DOHH2 (cell line): ENCODE data around the gene PPM1H.

Experiments
- CTCF ChIP-seq: fragments of 200-600 bp; sonication (generic); IDR thresholded peaks from one replicate; pipeline ENCODE4 v1.5.1; 2014; ENCODE audit warnings: antibody characterized with exemption, mild to moderate bottlenecking, low read depth, low read length; ENCODE audit not compliant: poor library complexity, severe bottlenecking
- EZH2phosphoT487 ChIP-seq: fragments of 200-600 bp; sonication (generic); IDR thresholded peaks from 2 replicates; pipeline ENCODE4 v1.6.1; 2017; ENCODE audit warnings: borderline replicate concordance, mild to moderate bottlenecking, antibody characterized with exemption, low read length, moderate library complexity, mixed read lengths

- TF ChIP-seq CTCF: no peak
- TF ChIP-seq EZH2phosphoT487: no peak
Measured at GRCh38 chr12:62900686-62901272, 34.2 kb downstream of the PPM1H start.
